IPS-NIHi11 (cell line): ENCODE measurements around the gene DNAH17.

Experiments
- DNase-seq: peaks from one replicate; pipeline ENCODE4 v3.0.0; 2012; ENCODE audit warnings: mixed read lengths, low spot score

DNAH17 gene

GRCh38 chr17:78544881-78545755, 32.1 kb downstream of the DNAH17 start:
- no peak for DNase-seq

GRCh38 chr17:78541488-78542206, 35.5 kb downstream of the DNAH17 start:
- DNase-seq: no peak

- DNase-seq: no peak
Observed at GRCh38 chr17:78539781-78540180, 37.4 kb downstream of the DNAH17 start.

GRCh38 chr17:78538033-78538776, 39.0 kb downstream of the DNAH17 start:
- peak; percentile 46 for DNase-seq

GRCh38 chr17:78537217-78537860, 39.9 kb downstream of the DNAH17 start:
- DNase-seq: no peak

GRCh38 chr17:78535273-78536197, 41.7 kb downstream of the DNAH17 start:
- no peak for DNase-seq

- no peak for DNase-seq
Observed at GRCh38 chr17:78534492-78535272, 42.5 kb downstream of the DNAH17 start.

GRCh38 chr17:78532922-78533640, 44.1 kb downstream of the DNAH17 start:
- DNase-seq: no peak

- no peak for DNase-seq
Observed at GRCh38 chr17:78532311-78532710, 44.9 kb downstream of the DNAH17 start.

GRCh38 chr17:78530675-78531074, 46.5 kb downstream of the DNAH17 start:
- DNase-seq: no peak

GRCh38 chr17:78529871-78530670, 47.1 kb downstream of the DNAH17 start:
- no peak for DNase-seq

GRCh38 chr17:78529251-78529650, 47.9 kb downstream of the DNAH17 start:
- DNase-seq: no peak

GRCh38 chr17:78528541-78528940, 48.7 kb downstream of the DNAH17 start:
- DNase-seq: peak; percentile 50

- DNase-seq: no peak
Observed at GRCh38 chr17:78527345-78527744, 49.9 kb downstream of the DNAH17 start.

GRCh38 chr17:78526231-78527025, 50.8 kb downstream of the DNAH17 start:
- peak; percentile 47 for DNase-seq

GRCh38 chr17:78525511-78526160, 51.6 kb downstream of the DNAH17 start:
- no peak for DNase-seq

- no peak for DNase-seq
Observed at GRCh38 chr17:78524870-78525510, 52.2 kb downstream of the DNAH17 start.
